Mucosa of descending colon (tissue), 3 donors: ENCODE measurements around the gene ELF2. TPM values are rescaled to one million over a fixed set of nuclear protein-coding genes. Genes with fewer than 3 reads are reported as not detected.
A peak's percentile ranks its signal among the peaks of the same experiment; 100 is the strongest.
"Not testable (repeated sequence)": the region's sequence is repeated elsewhere in the genome, so short reads cannot be mapped to it uniquely, and the experiment has no call there.

ENCODE experiments used
- ATAC-seq: fragments of 200-7000 bp; cut with Tn5 transposase; one replicate; pipeline ENCODE4 v1.9.1; 2020; ENCODE audit warnings: mild to moderate bottlenecking, moderate library complexity
- DNase-seq, 3 donors: peaks; one replicate each; pipeline ENCODE4 v3.0.0-alpha.2; 2020
- H3K36me3 ChIP-seq: fragments of 200-600 bp; one replicate; pipeline ENCODE4 v1.8.0; 2021; ENCODE audit warnings: low read depth, mild to moderate bottlenecking
- H3K4me1 ChIP-seq: fragments of 200-600 bp; one replicate; pipeline ENCODE4 v1.8.0; 2021; ENCODE audit warnings: low read depth, mild to moderate bottlenecking
- H3K4me3 ChIP-seq: fragments of 200-600 bp; one replicate; pipeline ENCODE4 v1.8.0; 2021; ENCODE audit warnings: mild to moderate bottlenecking
- H3K9me3 ChIP-seq: fragments of 200-600 bp; one replicate; pipeline ENCODE4 v1.8.0; 2021; ENCODE audit warnings: mild to moderate bottlenecking
- intact Hi-C, 2 donors: fragments of 100-400 bp; cut with DNase I in 1 of 2; cut with micrococcal nuclease in 1 of 2; formaldehyde crosslinking; loops; one replicate each; pipeline versions ENCODE4 v1.11.0 to v1.11.1; 2022; cut with DNase I, micrococcal nuclease
- total RNA-seq, 3 donors: library from RNA; stranded (reverse); fragmentation: NEBNext Ultra II Directional in 2 of 3; extraction: Animal tissue kit (Norgen Biotek cat#: 25700) in 2 of 3; gene quantifications; one replicate each; pipeline versions ENCODE4 v1.2.1 to v1.2.4, GENCODE V29; 2021 to 2023
- TF ChIP-seq, protein P1 (sequence below): fragments of 200-600 bp; IDR thresholded peaks from one replicate; pipeline ENCODE4 v1.8.0; 2022; ENCODE audit warnings: antibody characterized with exemption, mild to moderate bottlenecking
- donor health status: DM: no; HTN: no; CAD: no; lungs with moderate emphysema.
- donor health status: DM: no; HTN: no; CAD: no.
- donor health status: DM: no; HTN: yes; CAD: no.

Gene ELF2
- total RNA-seq, 3 donors from 2014 or later, result 34.9 to 67.2 (median 51.9) TPM

DNA sequence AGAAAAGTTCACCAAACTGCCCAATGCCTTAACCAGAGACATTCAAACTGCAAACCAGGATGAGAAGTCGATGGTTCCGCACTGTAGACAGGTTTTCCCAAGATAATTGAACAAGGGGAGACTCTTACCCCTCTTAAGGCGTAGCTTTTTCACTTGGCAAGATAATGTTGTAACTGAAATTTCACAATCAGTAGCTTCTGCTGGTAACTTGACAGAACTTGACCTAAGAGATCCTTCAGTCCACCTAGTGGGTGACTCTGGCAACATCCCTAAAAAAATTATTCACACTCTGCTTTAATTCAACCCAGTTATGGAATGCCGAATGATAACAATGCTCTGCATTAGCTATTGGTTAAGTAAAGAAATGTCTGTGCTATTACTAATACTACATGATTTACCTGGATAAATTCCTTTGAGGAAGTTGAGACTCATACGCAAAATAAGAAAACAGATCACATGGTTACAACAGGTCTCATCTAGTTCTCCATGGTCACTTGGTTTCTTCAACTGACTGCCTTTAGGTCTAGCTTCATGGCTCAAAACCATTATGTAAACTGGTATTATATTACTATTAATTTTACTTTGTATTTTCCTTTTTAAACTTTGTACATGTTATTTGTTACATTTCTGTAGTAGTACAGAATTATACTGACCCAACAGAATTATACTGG is 9.1 kb downstream of the ELF2 start:
- DNase-seq (no peak), ATAC-seq (peak; percentile 52)
- intact Hi-C loops, result loop anchor here in 1 of 2 donors (10.0 kb wide), 1 partner anchor 63 kb away; no protein-coding TSS in a partner anchor
- TF ChIP-seq, protein P1, sequence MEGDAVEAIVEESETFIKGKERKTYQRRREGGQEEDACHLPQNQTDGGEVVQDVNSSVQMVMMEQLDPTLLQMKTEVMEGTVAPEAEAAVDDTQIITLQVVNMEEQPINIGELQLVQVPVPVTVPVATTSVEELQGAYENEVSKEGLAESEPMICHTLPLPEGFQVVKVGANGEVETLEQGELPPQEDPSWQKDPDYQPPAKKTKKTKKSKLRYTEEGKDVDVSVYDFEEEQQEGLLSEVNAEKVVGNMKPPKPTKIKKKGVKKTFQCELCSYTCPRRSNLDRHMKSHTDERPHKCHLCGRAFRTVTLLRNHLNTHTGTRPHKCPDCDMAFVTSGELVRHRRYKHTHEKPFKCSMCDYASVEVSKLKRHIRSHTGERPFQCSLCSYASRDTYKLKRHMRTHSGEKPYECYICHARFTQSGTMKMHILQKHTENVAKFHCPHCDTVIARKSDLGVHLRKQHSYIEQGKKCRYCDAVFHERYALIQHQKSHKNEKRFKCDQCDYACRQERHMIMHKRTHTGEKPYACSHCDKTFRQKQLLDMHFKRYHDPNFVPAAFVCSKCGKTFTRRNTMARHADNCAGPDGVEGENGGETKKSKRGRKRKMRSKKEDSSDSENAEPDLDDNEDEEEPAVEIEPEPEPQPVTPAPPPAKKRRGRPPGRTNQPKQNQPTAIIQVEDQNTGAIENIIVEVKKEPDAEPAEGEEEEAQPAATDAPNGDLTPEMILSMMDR, result no peak
- H3K9me3 ChIP-seq, result no peaks in the 10 kb centered on the region
- H3K36me3 ChIP-seq, result no peaks in the 10 kb centered on the region
- H3K4me3 ChIP-seq, result no peak overlapping the region
- H3K4me1 ChIP-seq, result no peaks in the 10 kb centered on the region

DNA sequence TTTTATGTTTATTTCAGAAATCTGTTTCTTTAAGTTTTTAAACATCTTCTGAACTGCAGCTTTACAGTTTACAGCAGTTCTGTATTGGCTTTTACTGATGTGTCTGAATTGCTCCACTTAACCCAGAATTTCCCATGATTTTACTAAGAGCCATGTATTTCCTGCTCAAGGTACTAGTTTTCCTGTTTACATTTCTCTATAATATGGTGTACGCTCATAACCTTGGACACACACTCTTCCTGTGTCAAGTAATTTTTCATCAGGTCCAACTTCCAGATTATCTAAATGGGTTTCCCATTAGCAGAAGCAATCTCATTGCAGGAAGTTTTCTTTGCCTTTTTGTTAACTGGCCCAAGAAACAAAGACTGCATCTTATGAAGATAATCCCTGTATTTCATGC is 12.3 kb downstream of the ELF2 start:
- Histone ChIP-seq H3K4me1 (no peaks in the 10 kb centered on the region), H3K4me3 (no peak overlapping the region), H3K36me3 (no peaks in the 10 kb centered on the region), H3K9me3 (no peaks in the 10 kb centered on the region)
- ATAC-seq, result no peak
- TF ChIP-seq, protein P1, result no peak
- DNase-seq, result no peak
- intact Hi-C loops, result loop anchor here in 1 of 2 donors (10.0 kb wide), 1 partner anchor 60 kb away; no protein-coding TSS in a partner anchor

DNA sequence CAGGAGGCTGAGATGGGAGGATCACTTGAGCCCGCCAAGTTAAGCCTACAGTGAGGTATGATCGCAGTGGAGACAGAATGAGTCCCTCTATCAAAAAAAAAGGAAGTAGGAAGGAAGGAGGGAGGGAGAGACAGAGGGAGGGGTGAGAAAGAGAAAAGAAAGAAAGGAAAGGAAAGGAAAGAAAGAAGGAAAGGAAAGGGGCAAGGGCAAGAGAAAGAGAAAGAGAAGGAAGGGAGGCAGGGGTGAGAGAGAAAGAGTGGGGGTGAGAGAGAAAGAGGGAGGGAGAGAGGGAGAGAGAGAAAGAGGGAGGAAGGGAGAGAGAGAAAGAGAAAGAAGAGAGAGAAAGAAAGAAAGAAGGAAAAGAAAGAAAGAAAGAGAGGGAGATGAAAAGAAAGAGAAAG is 13.2 kb downstream of the ELF2 start:
- Histone ChIP-seq H3K4me3 (no peak overlapping the region), H3K4me1 (no peaks in the 10 kb centered on the region), H3K36me3 (no peaks in the 10 kb centered on the region), H3K9me3 (no peaks in the 10 kb centered on the region)
- intact Hi-C loops, result loop anchor here in 1 of 2 donors (10.0 kb wide), 1 partner anchor 59 kb away; no protein-coding TSS in a partner anchor
- no peak for ATAC-seq
- no peak for DNase-seq
- TF ChIP-seq, protein P1, result no peak

DNA sequence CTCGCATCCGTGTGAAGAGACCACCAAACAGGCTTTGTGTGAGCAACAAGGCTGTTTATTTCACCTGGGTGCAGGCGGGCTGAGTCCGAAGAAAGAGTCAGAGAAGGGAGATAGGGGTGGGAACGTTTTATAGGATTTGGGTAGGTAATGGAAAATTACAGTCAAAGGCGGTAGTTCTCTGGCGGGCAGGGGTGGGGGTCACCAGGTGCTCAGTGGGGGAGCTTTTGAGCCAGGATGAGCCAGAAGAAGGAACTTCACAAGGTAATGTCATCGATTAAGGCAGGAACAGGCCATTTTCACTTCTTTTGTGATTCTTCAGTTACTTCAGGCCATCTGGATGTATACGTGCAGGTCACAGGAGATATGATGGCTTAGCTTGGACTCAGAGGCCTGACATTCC is 19.0 kb downstream of the ELF2 start:
- not testable (repeated sequence) for H3K9me3 ChIP-seq, H3K36me3 ChIP-seq

DNA sequence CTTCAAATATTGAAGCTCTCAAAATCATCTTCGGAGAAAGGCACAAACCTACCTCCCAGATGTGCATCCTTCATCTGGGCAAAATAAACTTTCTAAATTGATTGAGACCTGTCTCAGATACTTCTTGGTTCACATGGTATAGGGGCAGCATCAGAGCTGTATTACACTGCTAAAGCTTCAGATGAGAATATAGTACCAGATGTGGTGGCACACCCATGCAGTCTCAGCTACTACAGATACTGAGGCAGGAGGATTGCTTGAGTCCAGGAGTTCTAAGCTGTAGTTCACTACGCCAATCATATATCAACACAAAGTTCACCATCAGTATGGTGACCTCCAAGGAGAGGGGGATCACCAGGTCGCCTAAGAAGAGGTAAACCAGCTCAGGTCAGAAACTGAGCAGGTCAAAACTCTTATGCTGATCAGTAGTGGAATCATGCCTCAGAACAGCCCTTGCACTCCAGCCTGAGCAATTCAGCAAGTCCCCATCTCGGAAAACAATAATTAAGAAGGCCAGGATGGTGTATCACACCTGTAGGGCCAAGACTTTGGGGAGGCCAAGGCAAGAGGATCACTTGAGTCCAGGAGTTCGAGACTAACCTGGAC is 22.0 kb downstream of the ELF2 start:
- TF ChIP-seq, protein P1, result no peak
- DNase-seq (no peak), ATAC-seq (peak; percentile 24)
- H3K9me3 ChIP-seq, result no peaks in the 10 kb centered on the region
- no peak overlapping the region for H3K4me3 ChIP-seq
- H3K4me1 ChIP-seq, result no peaks in the 10 kb centered on the region
- intact Hi-C loops, result no loop called here
- no peaks in the 10 kb centered on the region for H3K36me3 ChIP-seq

More for the DNA sequence above, 19.0 kb downstream of the ELF2 start:
- ATAC-seq, H3K4me3 ChIP-seq, H3K4me1 ChIP-seq, intact Hi-C loops, DNase-seq: not testable (repeated sequence)

DNA sequence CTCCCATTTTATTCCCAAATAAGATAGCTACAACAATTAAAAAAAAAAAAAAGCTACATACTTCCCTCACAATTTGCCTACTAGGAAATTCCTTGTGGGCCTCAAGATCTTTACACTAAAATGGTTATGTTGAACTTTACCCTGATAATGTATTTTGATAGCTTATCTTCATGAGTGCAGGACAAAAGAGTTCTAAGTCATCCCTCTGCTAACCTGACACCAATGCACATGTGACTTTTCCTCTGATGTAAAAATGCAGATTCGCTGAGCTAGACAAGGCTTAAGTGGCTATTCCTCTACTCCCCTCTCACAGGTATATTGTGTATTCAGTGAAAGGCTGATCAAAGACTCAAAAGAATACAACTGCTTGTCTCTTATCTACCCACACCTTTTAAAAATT is 22.5 kb downstream of the ELF2 start:
- intact Hi-C loops, result no loop called here
- Histone ChIP-seq H3K36me3 (no peaks in the 10 kb centered on the region), H3K9me3 (no peaks in the 10 kb centered on the region), H3K4me1 (no peaks in the 10 kb centered on the region), H3K4me3 (no peak overlapping the region)
- TF ChIP-seq, protein P1, result no peak
- DNase-seq (no peak), ATAC-seq (no peak)
